ENCODE measurements around the gene DHRSX.

DHRSX gene

GRCh38 chrX:2228536-2228935 is 272.2 kb downstream of the DHRSX start:
- H3K36me3 ChIP-seq (ENCODE audit: control insufficient read depth, insufficient read depth, low read length), result no peaks in the 10 kb centered on the region
- H3K4me3 ChIP-seq (replicated peaks; ENCODE audit: low read depth, low read length), result no peak overlapping the region
- DNase-seq (ENCODE audit: extremely low read depth, insufficient read length), result no peak
- no peak for TF ChIP-seq CTCF (IDR thresholded peaks at IDR 0.05; ENCODE audit: insufficient read depth, low read length, poor library complexity, severe bottlenecking)
- no peaks in the 10 kb centered on the region for H3K27me3 ChIP-seq (replicated peaks; ENCODE audit: control insufficient read depth, insufficient read depth, low read length)

- DNase-seq (ENCODE audit: extremely low read depth, insufficient read length), result no peak
- no peak for TF ChIP-seq CTCF (IDR thresholded peaks at IDR 0.05; ENCODE audit: insufficient read depth, low read length, poor library complexity, severe bottlenecking)
- no peaks in the 10 kb centered on the region for H3K36me3 ChIP-seq (ENCODE audit: control insufficient read depth, insufficient read depth, low read length)
These were observed 273.7 kb downstream of the DHRSX start for GRCh38 chrX:2226906-2227656.

GRCh38 chrX:2226182-2226581 is 274.6 kb downstream of the DHRSX start:
- TF ChIP-seq CTCF (IDR thresholded peaks at IDR 0.05; ENCODE audit: insufficient read depth, low read length, poor library complexity, severe bottlenecking), result no peak
- H3K36me3 ChIP-seq (ENCODE audit: control insufficient read depth, insufficient read depth, low read length), result no peaks in the 10 kb centered on the region
- no peak for DNase-seq (ENCODE audit: extremely low read depth, insufficient read length)
- no peaks in the 10 kb centered on the region for H3K27me3 ChIP-seq (replicated peaks; ENCODE audit: control insufficient read depth, insufficient read depth, low read length)
- no peak overlapping the region for H3K4me3 ChIP-seq (replicated peaks; ENCODE audit: low read depth, low read length)

More at GRCh38 chrX:2226906-2227656, 273.7 kb downstream of the DHRSX start:
- H3K4me3 ChIP-seq (replicated peaks; ENCODE audit: low read depth, low read length), result no peak overlapping the region
- H3K27me3 ChIP-seq (replicated peaks; ENCODE audit: control insufficient read depth, insufficient read depth, low read length), result no peaks in the 10 kb centered on the region

- H3K27me3 ChIP-seq (replicated peaks; ENCODE audit: control insufficient read depth, insufficient read depth, low read length), result no peaks in the 10 kb centered on the region
- H3K4me3 ChIP-seq (replicated peaks; ENCODE audit: low read depth, low read length), result no peak overlapping the region
- H3K36me3 ChIP-seq (ENCODE audit: control insufficient read depth, insufficient read depth, low read length), result no peaks in the 10 kb centered on the region
- no peak for TF ChIP-seq CTCF (IDR thresholded peaks at IDR 0.05; ENCODE audit: insufficient read depth, low read length, poor library complexity, severe bottlenecking)
- DNase-seq (ENCODE audit: extremely low read depth, insufficient read length), result no peak
These were observed 276.1 kb downstream of the DHRSX start for GRCh38 chrX:2224597-2225235.

GRCh38 chrX:2224161-2224560 is 276.6 kb downstream of the DHRSX start:
- TF ChIP-seq CTCF (IDR thresholded peaks at IDR 0.05; ENCODE audit: insufficient read depth, low read length, poor library complexity, severe bottlenecking), result no peak
- no peaks in the 10 kb centered on the region for H3K27me3 ChIP-seq (replicated peaks; ENCODE audit: control insufficient read depth, insufficient read depth, low read length)
- DNase-seq (ENCODE audit: extremely low read depth, insufficient read length), result no peak
- H3K36me3 ChIP-seq (ENCODE audit: control insufficient read depth, insufficient read depth, low read length), result no peaks in the 10 kb centered on the region
- H3K4me3 ChIP-seq (replicated peaks; ENCODE audit: low read depth, low read length), result no peak overlapping the region
